KMS-11 (cell line): ENCODE measurements around the gene PTPRT.

Experiments used
- H2AFZ ChIP-seq: fragments of 200-600 bp; sonication (generic); 2 replicates; pipeline ENCODE4 v1.6.1; 2016; ENCODE audit warnings: antibody characterized with exemption, mixed run types, low read depth
- H3K27ac ChIP-seq: fragments of 200-600 bp; sonication (generic); 2 replicates; pipeline ENCODE4 v1.6.1; 2016; ENCODE audit warnings: mild to moderate bottlenecking, mixed run types
- H3K27me3 ChIP-seq: fragments of 200-600 bp; sonication (generic); 2 replicates; pipeline ENCODE4 v1.6.1; 2017; ENCODE audit warnings: mild to moderate bottlenecking, low read depth, mixed run types, moderate library complexity; ENCODE audit not compliant: insufficient read depth
- H3K36me3 ChIP-seq: fragments of 200-600 bp; sonication (generic); 2 replicates; pipeline ENCODE4 v1.6.1; 2017; ENCODE audit warnings: mild to moderate bottlenecking, mixed run types; ENCODE audit not compliant: insufficient read depth
- H3K4me1 ChIP-seq: fragments of 200-600 bp; sonication (generic); 2 replicates; pipeline ENCODE4 v1.6.1; 2016; ENCODE audit warnings: mild to moderate bottlenecking, low read depth, mixed run types; ENCODE audit not compliant: poor library complexity, severe bottlenecking
- H3K4me2 ChIP-seq: fragments of 200-600 bp; sonication (generic); 2 replicates; pipeline ENCODE4 v1.7.0; 2016; ENCODE audit warnings: mild to moderate bottlenecking, mixed run types
- H3K4me3 ChIP-seq: fragments of 200-600 bp; sonication (generic); IDR thresholded peaks from 2 replicates; pipeline ENCODE4 v1.6.1; 2017; ENCODE audit warnings: low read depth, low read length, mixed read lengths; ENCODE audit not compliant: insufficient read depth
- H3K79me2 ChIP-seq: fragments of 200-600 bp; sonication (generic); 2 replicates; pipeline ENCODE4 v1.6.1; 2016; ENCODE audit warnings: low read depth, mixed run types; ENCODE audit not compliant: insufficient read depth
- H3K9ac ChIP-seq: fragments of 200-600 bp; sonication (generic); 2 replicates; pipeline ENCODE4 v1.6.1; 2016; ENCODE audit warnings: mild to moderate bottlenecking, mixed run types
- H4K20me1 ChIP-seq: fragments of 200-600 bp; sonication (generic); 2 replicates; pipeline ENCODE4 v1.6.1; 2016; ENCODE audit warnings: mild to moderate bottlenecking, mixed run types; ENCODE audit not compliant: insufficient read depth
- TF ChIP-seq, protein P1 (sequence below): fragments of 200-600 bp; sonication (generic); conservative IDR thresholded peaks from 2 replicates; pipeline ENCODE4 v1.6.1; 2017; ENCODE audit warnings: low read depth, mild to moderate bottlenecking, antibody characterized with exemption, low read length, moderate library complexity, mixed read lengths

Gene PTPRT

DNA sequence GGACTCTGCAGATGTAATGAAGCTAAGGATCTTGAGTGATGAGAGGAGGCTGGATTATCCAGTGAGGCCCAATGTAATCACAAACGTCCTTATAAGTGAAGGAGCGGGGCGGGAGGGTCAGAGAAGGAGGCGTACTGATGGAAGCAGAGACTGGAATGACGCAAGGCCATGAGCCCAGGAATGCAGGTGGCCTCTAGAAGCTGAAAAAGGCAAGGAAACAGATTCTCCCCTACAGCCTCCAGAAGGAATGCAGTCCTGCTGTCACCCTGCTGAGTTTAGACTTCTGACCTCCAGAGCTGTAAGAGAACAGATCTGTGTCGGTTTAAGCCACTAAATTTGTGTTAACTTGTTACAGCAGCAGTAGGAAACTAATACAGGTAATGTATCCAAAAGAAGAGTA, 227.9 kb downstream of the PTPRT start:
- no peaks in the 10 kb centered on the region for H3K27me3 ChIP-seq
- no peak overlapping the region for H3K9ac ChIP-seq
- H3K36me3 ChIP-seq = no peaks in the 10 kb centered on the region
- H3K4me3 ChIP-seq = no peak overlapping the region
- no peak overlapping the region for H3K27ac ChIP-seq
- no peaks in the 10 kb centered on the region for H3K79me2 ChIP-seq
- no peak overlapping the region for H2AFZ ChIP-seq
- TF ChIP-seq, protein P1, sequence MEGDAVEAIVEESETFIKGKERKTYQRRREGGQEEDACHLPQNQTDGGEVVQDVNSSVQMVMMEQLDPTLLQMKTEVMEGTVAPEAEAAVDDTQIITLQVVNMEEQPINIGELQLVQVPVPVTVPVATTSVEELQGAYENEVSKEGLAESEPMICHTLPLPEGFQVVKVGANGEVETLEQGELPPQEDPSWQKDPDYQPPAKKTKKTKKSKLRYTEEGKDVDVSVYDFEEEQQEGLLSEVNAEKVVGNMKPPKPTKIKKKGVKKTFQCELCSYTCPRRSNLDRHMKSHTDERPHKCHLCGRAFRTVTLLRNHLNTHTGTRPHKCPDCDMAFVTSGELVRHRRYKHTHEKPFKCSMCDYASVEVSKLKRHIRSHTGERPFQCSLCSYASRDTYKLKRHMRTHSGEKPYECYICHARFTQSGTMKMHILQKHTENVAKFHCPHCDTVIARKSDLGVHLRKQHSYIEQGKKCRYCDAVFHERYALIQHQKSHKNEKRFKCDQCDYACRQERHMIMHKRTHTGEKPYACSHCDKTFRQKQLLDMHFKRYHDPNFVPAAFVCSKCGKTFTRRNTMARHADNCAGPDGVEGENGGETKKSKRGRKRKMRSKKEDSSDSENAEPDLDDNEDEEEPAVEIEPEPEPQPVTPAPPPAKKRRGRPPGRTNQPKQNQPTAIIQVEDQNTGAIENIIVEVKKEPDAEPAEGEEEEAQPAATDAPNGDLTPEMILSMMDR = no peak
- H4K20me1 ChIP-seq = no peaks in the 10 kb centered on the region
- H3K4me1 ChIP-seq = no peaks in the 10 kb centered on the region
- H3K4me2 ChIP-seq = no peak overlapping the region

DNA sequence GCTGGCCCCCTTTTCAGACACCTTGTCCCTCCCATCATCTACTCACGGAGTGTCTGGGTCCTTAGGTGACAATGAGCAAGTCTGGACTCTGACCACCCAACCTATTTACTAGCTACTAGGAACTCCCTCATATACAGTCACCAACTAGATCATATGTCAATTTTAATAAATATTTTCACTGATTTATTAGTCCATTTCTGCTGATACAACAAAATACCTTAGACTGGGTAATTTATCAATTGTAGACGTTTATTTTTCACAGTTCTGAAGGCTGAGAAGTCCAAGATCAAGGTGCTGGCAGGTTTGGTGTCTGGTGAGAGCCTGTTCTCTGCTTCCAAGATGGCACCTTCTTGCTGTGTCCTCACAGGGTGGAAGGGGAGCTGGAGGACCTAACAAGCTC, 229.7 kb downstream of the PTPRT start:
- H3K36me3 ChIP-seq = no peaks in the 10 kb centered on the region
- H3K9ac ChIP-seq = no peak overlapping the region
- H4K20me1 ChIP-seq = no peaks in the 10 kb centered on the region
- TF ChIP-seq, protein P1 = no peak
- no peaks in the 10 kb centered on the region for H3K27me3 ChIP-seq
- H3K4me3 ChIP-seq = no peak overlapping the region
- H3K4me2 ChIP-seq = no peak overlapping the region
- no peak overlapping the region for H3K27ac ChIP-seq
- H2AFZ ChIP-seq = no peak overlapping the region
- no peaks in the 10 kb centered on the region for H3K4me1 ChIP-seq
- H3K79me2 ChIP-seq = no peaks in the 10 kb centered on the region

DNA sequence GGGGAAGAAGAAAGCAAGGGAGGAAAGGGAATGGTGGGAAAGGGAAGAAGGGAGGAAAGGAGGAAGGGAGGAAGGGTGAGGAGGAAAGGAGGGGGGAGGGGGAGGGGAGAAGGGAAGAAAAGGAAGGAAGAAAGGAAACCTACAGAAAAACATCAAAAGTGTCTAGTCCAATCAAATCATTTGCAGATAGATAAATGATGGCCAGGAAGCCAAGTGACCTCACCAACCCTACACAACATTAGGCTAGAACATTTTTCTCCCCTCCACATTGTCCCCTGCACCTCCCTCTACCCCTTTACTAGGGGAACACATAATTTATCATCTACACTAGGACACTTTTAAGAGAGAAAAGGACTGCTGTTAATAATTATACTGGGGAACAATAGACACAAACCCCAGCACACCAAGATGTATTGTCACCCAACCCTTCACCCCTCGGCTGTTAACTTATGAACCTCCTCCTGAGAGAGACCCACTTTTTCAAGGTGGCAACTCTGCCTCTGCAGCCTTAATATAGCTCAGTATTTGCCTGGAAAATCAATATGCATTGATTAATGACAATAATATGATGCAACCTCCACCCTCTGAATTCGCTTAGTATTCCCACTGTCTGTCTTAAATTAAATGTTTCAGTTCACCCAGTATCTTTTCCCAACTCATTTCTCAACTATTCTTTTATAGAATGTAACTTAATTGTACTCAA, 231.2 kb downstream of the PTPRT start:
- no peaks in the 10 kb centered on the region for H3K27me3 ChIP-seq
- no peak overlapping the region for H3K9ac ChIP-seq
- no peak overlapping the region for H3K4me2 ChIP-seq
- TF ChIP-seq, protein P1 = no peak
- H3K36me3 ChIP-seq = no peaks in the 10 kb centered on the region
- H3K4me1 ChIP-seq = no peaks in the 10 kb centered on the region
- no peak overlapping the region for H3K4me3 ChIP-seq
- H3K79me2 ChIP-seq = no peaks in the 10 kb centered on the region
- H4K20me1 ChIP-seq = no peaks in the 10 kb centered on the region
- H3K27ac ChIP-seq = no peak overlapping the region
- H2AFZ ChIP-seq = no peak overlapping the region

DNA sequence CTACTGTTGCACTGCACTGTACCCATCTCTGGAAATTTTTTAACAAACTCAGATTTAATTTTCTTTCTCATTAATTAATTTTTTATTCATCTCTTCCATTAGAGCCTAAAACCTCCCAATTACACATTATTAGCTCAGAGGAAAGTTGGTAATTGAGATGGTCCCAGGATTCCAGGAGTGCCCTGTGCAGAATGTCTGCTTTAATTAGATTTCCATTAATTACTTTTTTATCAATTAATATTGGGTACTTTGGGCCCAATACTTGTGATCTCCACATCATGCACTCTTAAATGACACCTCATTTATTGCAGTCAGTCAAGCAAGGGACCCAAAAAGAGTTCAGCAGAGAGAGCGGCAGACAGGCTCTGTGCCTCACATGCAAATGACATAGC, 232.0 kb downstream of the PTPRT start:
- H3K36me3 ChIP-seq = no peaks in the 10 kb centered on the region
- TF ChIP-seq, protein P1 = no peak
- no peak overlapping the region for H3K27ac ChIP-seq
- H2AFZ ChIP-seq = no peak overlapping the region
- H3K4me2 ChIP-seq = no peak overlapping the region
- H3K27me3 ChIP-seq = no peaks in the 10 kb centered on the region
- no peaks in the 10 kb centered on the region for H3K79me2 ChIP-seq
- no peaks in the 10 kb centered on the region for H3K4me1 ChIP-seq
- no peak overlapping the region for H3K4me3 ChIP-seq
- H3K9ac ChIP-seq = no peak overlapping the region
- no peaks in the 10 kb centered on the region for H4K20me1 ChIP-seq
